HepG2 (cell line): ENCODE results near the gene MED13. TPM values are rescaled to one million over a fixed set of nuclear protein-coding genes. Genes with fewer than 3 reads are reported as not detected.

Source experiments
- ATAC-seq: fragments of 200-7000 bp; cut with Tn5 transposase; 3 replicates; pipeline ENCODE4 v1.9.1; 2020; ENCODE audit warnings: mild to moderate bottlenecking, moderate library complexity
- BruUV-seq: library from RNA; stranded (reverse); fragments of 400-500 nt; replicated peaks from 2 replicates; lab custom pipeline; 2021; lab: Mats Ljungman, UMichigan
- CTCF ChIA-PET: fragments of 300-600 bp; formaldehyde crosslinking; extraction: SDS; loops from one replicate; lab custom pipeline; 2021; ENCODE audit warnings: low total read pairs, inconsistent platforms, low intra/inter-chr PET ratio; lab: Yijun Ruan, JAX
- POLR2A ChIA-PET: fragments of 350-600 bp; sonication (Branson Sonifier 250); formaldehyde crosslinking; loops from one replicate; lab custom pipeline; 2020; ENCODE audit warnings: antibody characterized with exemption, inconsistent platforms; lab: Yijun Ruan, JAX
- DNase-seq: peaks from one replicate; pipeline ENCODE4 v3.0.0-alpha.2; 2015; ENCODE audit warnings: low spot score
- FAIRE-seq: peaks from 3 replicates; lab custom pipeline; 2011; peaks lifted over from hg19 to GRCh38; lab: Jason Lieb, UNC
- H2AFZ ChIP-seq: one replicate; pipeline ENCODE4 v1.6.1; 2011; ENCODE audit warnings: low read length, inconsistent platforms
- H3K27ac ChIP-seq: fragments of 300-600 bp; 3 replicates; pipeline ENCODE4 v1.8.0; 2011; ENCODE audit warnings: mixed run types, mild to moderate bottlenecking, mixed read lengths, low read length, inconsistent platforms; ENCODE audit not compliant: insufficient read depth; ENCODE audit errors: extremely low read length
- H3K27me3 ChIP-seq, 2 experiments: fragments of 200-600 bp in 1 of 2; 2 replicates in 1 of 2; 3 replicates in 1 of 2; pipeline versions ENCODE4 v1.6.0 to v1.8.0; 2011; ENCODE audit warnings: low read length in 2 of 2, mild to moderate bottlenecking in 2 of 2, moderate library complexity in 2 of 2, inconsistent platforms in 1 of 2; ENCODE audit not compliant: insufficient read depth in 2 of 2, control insufficient read depth in 1 of 2
- H3K36me3 ChIP-seq, 2 experiments: fragments of 200-600 bp in 1 of 2; replicated peaks in 1 of 2; 2 replicates in 1 of 2; 3 replicates in 1 of 2; pipeline versions ENCODE4 v1.5.1 to v1.8.0; 2011; ENCODE audit warnings: low read length in 2 of 2, inconsistent platforms in 1 of 2; ENCODE audit not compliant: insufficient read depth in 2 of 2, control insufficient read depth in 1 of 2
- H3K4me1 ChIP-seq: 2 replicates; pipeline ENCODE4 v1.5.1; 2012; ENCODE audit warnings: low read length, inconsistent platforms; ENCODE audit not compliant: insufficient read depth
- H3K4me2 ChIP-seq: 2 replicates; pipeline ENCODE4 v1.6.0; 2011; ENCODE audit warnings: low read depth, low read length, inconsistent platforms
- H3K4me3 ChIP-seq, 3 experiments: fragments of 200-600 bp in 1 of 3; sonication (generic), shearing (Covaris generic) in 1 of 3; replicated peaks in 1 of 3; 2 replicates each; pipeline ENCODE4 v1.5.1; 2011 to 2016; ENCODE audit warnings: low read length in 3 of 3, inconsistent platforms in 2 of 3, low read depth in 2 of 3, mild to moderate bottlenecking in 2 of 3, control low read depth in 1 of 3, mixed read lengths in 1 of 3; ENCODE audit not compliant: insufficient read depth in 1 of 3
- H3K79me2 ChIP-seq: one replicate; pipeline ENCODE4 v1.6.1; 2011; ENCODE audit warnings: low read length, inconsistent platforms; ENCODE audit not compliant: insufficient read depth
- H3K9ac ChIP-seq: 2 replicates; pipeline ENCODE4 v1.6.0; 2011; ENCODE audit warnings: mild to moderate bottlenecking, low read depth, low read length, inconsistent platforms; ENCODE audit not compliant: insufficient read depth
- H3K9me3 ChIP-seq: 2 replicates; pipeline ENCODE4 v1.5.1; 2012; ENCODE audit warnings: mild to moderate bottlenecking, low read length
- H4K20me1 ChIP-seq: 2 replicates; pipeline ENCODE4 v1.6.0; 2011; ENCODE audit warnings: inconsistent platforms, mild to moderate bottlenecking, low read length, moderate library complexity; ENCODE audit not compliant: insufficient read depth
- ISX ChIP-seq: sonication (generic); formaldehyde crosslinking; conservative IDR thresholded peaks from 2 replicates; pipeline ENCODE4 v1.5.0; 2020; ENCODE audit warnings: missing genetic modification reagents
- MAF1 ChIP-seq: sonication (generic); formaldehyde crosslinking; IDR thresholded peaks from 2 replicates; pipeline ENCODE4 v1.5.0; 2020; ENCODE audit warnings: missing genetic modification reagents, borderline replicate concordance
- RAD21 ChIP-seq: fragments of 450-650 bp; formaldehyde crosslinking; IDR thresholded peaks from 2 replicates; pipeline ENCODE4 v1.5.0; 2020; ENCODE audit warnings: mild to moderate bottlenecking
- RELA ChIP-seq: sonication (generic); formaldehyde crosslinking; IDR thresholded peaks from 2 replicates; pipeline ENCODE4 v1.4.0; 2020; ENCODE audit warnings: missing genetic modification reagents
- SOX13 ChIP-seq, 3 experiments: fragments of 450-650 bp in 1 of 3; sonication (generic) in 1 of 3; formaldehyde crosslinking in 1 of 3; IDR thresholded peaks in 2 of 3; conservative IDR thresholded peaks in 1 of 3; 2 replicates each; pipeline versions ENCODE4 v1.5.0 to v1.6.1; 2016 to 2020; ENCODE audit warnings: antibody characterized with exemption in 1 of 3, mild to moderate bottlenecking in 1 of 3, missing compliant biosample characterization in 1 of 3, missing genetic modification reagents in 1 of 3, moderate library complexity in 1 of 3
- TEAD2 ChIP-seq: sonication (generic); formaldehyde crosslinking; IDR thresholded peaks from 2 replicates; pipeline ENCODE4 v1.9.0; 2021; ENCODE audit warnings: missing genetic modification reagents
- ZNF207 ChIP-seq: fragments of 450-650 bp; IDR thresholded peaks from 2 replicates; pipeline ENCODE4 v1.6.1; 2016; ENCODE audit warnings: antibody characterized with exemption, borderline replicate concordance
- ZNF232 ChIP-seq: sonication (generic); formaldehyde crosslinking; IDR thresholded peaks from 2 replicates; pipeline ENCODE4 v1.4.0; 2020; ENCODE audit warnings: missing genetic modification reagents, borderline replicate concordance
- ZNF891 ChIP-seq: sonication (generic); formaldehyde crosslinking; IDR thresholded peaks from 2 replicates; pipeline ENCODE4 v1.5.0; 2020; ENCODE audit warnings: mild to moderate bottlenecking, missing genetic modification reagents
- WGBS: methylation state at CpG from one replicate; pipeline ENCODE4 v1.1.6; 2017; ENCODE audit warnings: low lambda C conversion rate; 5-methylcytosine and 5-hydroxymethylcytosine counted together
- in situ Hi-C: cut with HindIII; loops from 2 replicates; pipeline ENCODE4 v1.10.0; 2017; ENCODE audit warnings: low pct_unique_long_range_greater_than_20kb; ENCODE audit not compliant: extremely low pct_ligation_motif_present
- intact Hi-C: fragments of 100-400 bp; cut with micrococcal nuclease; formaldehyde crosslinking; loops from one replicate; pipeline ENCODE4 v1.10.0; 2022; ENCODE audit not compliant: unreplicated experiment
- polyA plus RNA-seq, 8 experiments: library from polyadenylated mRNA; depleted of rRNA in 3 of 8; stranded (reverse) in 7 of 8; unstranded in 1 of 8; fragments of >200 nt; fragmentation: Illumina TruSeq in 4 of 8; extraction: Trizol in 4 of 8; gene quantifications; 2 replicates each; pipeline versions ENCODE4 v1.2.1 to v1.2.3, GENCODE V29; 2011 to 2016; ENCODE audit warnings: low read depth in 4 of 8, missing spikeins in 1 of 8, mixed read lengths in 1 of 8; ENCODE audit not compliant: insufficient read depth in 1 of 8
- total RNA-seq, 5 experiments: library from RNA; depleted of rRNA; stranded (reverse); fragments of >200 nt; fragmentation: Illumina TruSeq; extraction: Trizol; gene quantifications; 2 replicates each; pipeline ENCODE4 v1.2.3, GENCODE V29; 2016; ENCODE audit warnings: low read depth in 1 of 5
- TF ChIP-seq, protein P1 (sequence below): sonication (generic); formaldehyde crosslinking; conservative IDR thresholded peaks from 2 replicates; pipeline ENCODE4 v1.4.0; 2020; ENCODE audit warnings: missing genetic modification reagents
- TF ChIP-seq, protein P2 (sequence below): sonication (generic); formaldehyde crosslinking; IDR thresholded peaks from 2 replicates; pipeline ENCODE4 v1.8.1; 2023; ENCODE audit warnings: mild to moderate bottlenecking, missing genetic modification reagents
- TF ChIP-seq, protein P3 (sequence below): conservative IDR thresholded peaks from 2 replicates; pipeline ENCODE4 v1.6.1; 2018; ENCODE audit warnings: missing genetic modification reagents
- TF ChIP-seq, protein P4 (sequence below): sonication (generic); formaldehyde crosslinking; IDR thresholded peaks from 2 replicates; pipeline ENCODE4 v1.5.0; 2020; ENCODE audit warnings: missing genetic modification reagents
- TF ChIP-seq, protein P5 (sequence below): sonication (generic); formaldehyde crosslinking; IDR thresholded peaks from 2 replicates; pipeline ENCODE4 v1.5.1; 2020; ENCODE audit warnings: missing genetic modification reagents, mild to moderate bottlenecking, borderline replicate concordance

Gene MED13
- total and polyA plus RNA-seq, 2 of the 13 experiments (the other 11 are each of a cell fraction or from before 2014, with no cell fraction given) = 27.4 to 69.1 TPM

DNA sequence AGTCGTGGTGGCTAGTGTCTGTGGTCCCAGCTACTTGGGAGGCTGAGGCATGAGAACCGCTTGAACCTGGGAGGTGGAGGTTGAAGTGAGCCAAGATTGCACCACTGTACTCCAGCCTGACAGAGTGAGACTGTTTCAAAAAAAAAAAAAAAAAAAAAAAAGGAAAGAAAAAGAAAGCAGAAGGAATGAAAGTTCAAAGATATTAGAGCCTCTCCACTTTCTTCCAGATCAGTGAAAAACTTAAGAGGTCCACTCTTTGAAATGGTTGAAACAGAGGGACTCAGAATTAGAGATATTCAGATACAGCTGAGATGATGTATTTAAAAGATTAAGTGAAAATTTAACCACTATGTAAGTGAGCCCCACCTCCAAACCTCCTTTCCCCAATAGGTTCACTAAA is 16.8 kb downstream of the MED13 start (continued):
- TF ChIP-seq, protein P1, sequence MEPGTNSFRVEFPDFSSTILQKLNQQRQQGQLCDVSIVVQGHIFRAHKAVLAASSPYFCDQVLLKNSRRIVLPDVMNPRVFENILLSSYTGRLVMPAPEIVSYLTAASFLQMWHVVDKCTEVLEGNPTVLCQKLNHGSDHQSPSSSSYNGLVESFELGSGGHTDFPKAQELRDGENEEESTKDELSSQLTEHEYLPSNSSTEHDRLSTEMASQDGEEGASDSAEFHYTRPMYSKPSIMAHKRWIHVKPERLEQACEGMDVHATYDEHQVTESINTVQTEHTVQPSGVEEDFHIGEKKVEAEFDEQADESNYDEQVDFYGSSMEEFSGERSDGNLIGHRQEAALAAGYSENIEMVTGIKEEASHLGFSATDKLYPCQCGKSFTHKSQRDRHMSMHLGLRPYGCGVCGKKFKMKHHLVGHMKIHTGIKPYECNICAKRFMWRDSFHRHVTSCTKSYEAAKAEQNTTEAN (CRISPR knock-in tag) = no peak

DNA sequence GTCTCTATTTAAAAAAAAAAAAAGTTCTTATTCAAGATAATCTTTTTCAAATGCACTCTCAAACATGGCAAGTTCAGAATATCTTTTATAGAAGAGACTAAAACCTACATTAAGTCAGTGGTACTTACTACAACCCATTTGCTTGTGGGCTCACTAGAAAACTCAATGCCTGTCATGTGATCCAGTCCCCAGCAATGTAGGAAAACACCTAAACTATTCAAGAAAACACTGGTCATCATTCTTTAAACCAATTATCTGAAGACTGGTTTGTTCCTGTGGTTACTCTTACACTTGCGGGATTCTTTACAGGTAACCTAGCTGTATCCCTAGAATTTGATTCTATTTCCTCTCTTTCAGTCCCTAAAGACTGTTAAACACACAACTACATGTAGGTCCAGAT is 19.6 kb downstream of the MED13 start:
- BruUV-seq = no TSS peak
- TF ChIP-seq TEAD2 (no peak), ZNF207 (no peak), SOX13 (IDR thresholded peaks at IDR 0.05) (no peak), SOX13 (CRISPR knock-in tag; conservative IDR thresholded peaks at IDR 0.05 in 1 of 2, IDR thresholded peaks at IDR 0.05 in 1 of 2) (no peak), ZNF891 (CRISPR knock-in tag) (no peak), MAF1 (CRISPR knock-in tag) (no peak), RELA (CRISPR knock-in tag) (no peak), ZNF232 (CRISPR knock-in tag) (no peak), RAD21 (CRISPR knock-in tag) (no peak), ISX (no peak)
- TF ChIP-seq, protein P2, sequence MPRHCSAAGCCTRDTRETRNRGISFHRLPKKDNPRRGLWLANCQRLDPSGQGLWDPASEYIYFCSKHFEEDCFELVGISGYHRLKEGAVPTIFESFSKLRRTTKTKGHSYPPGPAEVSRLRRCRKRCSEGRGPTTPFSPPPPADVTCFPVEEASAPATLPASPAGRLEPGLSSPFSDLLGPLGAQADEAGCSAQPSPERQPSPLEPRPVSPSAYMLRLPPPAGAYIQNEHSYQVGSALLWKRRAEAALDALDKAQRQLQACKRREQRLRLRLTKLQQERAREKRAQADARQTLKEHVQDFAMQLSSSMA (CRISPR knock-in tag) = no peak
- TF ChIP-seq, protein P3, sequence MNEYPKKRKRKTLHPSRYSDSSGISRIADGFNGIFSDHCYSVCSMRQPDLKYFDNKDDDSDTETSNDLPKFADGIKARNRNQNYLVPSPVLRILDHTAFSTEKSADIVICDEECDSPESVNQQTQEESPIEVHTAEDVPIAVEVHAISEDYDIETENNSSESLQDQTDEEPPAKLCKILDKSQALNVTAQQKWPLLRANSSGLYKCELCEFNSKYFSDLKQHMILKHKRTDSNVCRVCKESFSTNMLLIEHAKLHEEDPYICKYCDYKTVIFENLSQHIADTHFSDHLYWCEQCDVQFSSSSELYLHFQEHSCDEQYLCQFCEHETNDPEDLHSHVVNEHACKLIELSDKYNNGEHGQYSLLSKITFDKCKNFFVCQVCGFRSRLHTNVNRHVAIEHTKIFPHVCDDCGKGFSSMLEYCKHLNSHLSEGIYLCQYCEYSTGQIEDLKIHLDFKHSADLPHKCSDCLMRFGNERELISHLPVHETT = no peak
- TF ChIP-seq, protein P4, sequence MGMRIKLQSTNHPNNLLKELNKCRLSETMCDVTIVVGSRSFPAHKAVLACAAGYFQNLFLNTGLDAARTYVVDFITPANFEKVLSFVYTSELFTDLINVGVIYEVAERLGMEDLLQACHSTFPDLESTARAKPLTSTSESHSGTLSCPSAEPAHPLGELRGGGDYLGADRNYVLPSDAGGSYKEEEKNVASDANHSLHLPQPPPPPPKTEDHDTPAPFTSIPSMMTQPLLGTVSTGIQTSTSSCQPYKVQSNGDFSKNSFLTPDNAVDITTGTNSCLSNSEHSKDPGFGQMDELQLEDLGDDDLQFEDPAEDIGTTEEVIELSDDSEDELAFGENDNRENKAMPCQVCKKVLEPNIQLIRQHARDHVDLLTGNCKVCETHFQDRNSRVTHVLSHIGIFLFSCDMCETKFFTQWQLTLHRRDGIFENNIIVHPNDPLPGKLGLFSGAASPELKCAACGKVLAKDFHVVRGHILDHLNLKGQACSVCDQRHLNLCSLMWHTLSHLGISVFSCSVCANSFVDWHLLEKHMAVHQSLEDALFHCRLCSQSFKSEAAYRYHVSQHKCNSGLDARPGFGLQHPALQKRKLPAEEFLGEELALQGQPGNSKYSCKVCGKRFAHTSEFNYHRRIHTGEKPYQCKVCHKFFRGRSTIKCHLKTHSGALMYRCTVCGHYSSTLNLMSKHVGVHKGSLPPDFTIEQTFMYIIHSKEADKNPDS (CRISPR knock-in tag) = no peak
- TF ChIP-seq, protein P5, sequence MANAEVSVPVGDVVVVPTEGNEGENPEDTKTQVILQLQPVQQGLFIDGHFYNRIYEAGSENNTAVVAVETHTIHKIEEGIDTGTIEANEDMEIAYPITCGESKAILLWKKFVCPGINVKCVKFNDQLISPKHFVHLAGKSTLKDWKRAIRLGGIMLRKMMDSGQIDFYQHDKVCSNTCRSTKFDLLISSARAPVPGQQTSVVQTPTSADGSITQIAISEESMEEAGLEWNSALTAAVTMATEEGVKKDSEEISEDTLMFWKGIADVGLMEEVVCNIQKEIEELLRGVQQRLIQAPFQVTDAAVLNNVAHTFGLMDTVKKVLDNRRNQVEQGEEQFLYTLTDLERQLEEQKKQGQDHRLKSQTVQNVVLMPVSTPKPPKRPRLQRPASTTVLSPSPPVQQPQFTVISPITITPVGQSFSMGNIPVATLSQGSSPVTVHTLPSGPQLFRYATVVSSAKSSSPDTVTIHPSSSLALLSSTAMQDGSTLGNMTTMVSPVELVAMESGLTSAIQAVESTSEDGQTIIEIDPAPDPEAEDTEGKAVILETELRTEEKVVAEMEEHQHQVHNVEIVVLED (CRISPR knock-in tag) = no peak

More for the DNA sequence above, 19.6 kb downstream of the MED13 start:
- Histone ChIP-seq H3K79me2 (peaks cover 75% of the 10 kb centered on the region), H2AFZ (no peak overlapping the region), H3K9me3 (no peaks in the 10 kb centered on the region), H3K9ac (no peak overlapping the region), H3K36me3 (peaks cover 14 to 82% of the 10 kb centered on the region in 2 experiments), H3K4me1 (peaks cover 7% of the 10 kb centered on the region), H3K27me3 (no peaks in the 10 kb centered on the region), H3K4me3 (no peak overlapping the region), H3K4me2 (no peak overlapping the region), H3K27ac (no peak overlapping the region), H4K20me1 (peaks cover 22% of the 10 kb centered on the region; the same call in 1 of the 2 replicates)
- FAIRE-seq (no peak), DNase-seq (no peak), ATAC-seq (no peak)
- intact Hi-C loops = no loop called here
- ChIA-PET POLR2A (interaction anchor here (1.3 kb wide), 1 partner anchor 20 kb away, joined by 3 read pairs; no protein-coding TSS in a partner anchor), CTCF (no interaction called here)
- WGBS = 98% methylated on average over 1 of the region's 1 CpG
- in situ Hi-C loops = no loop called here
